HG02970 (cell line): ENCODE results near the gene RALB.
A peak's percentile ranks its signal among the peaks of the same experiment; 100 is the strongest.
"Not testable (repeated sequence)": the region's sequence is repeated elsewhere in the genome, so short reads cannot be mapped to it uniquely, and the experiment has no call there.

Experiments used
- ATAC-seq: cut with Tn5 transposase; IDR thresholded peaks from one replicate; pipeline ENCODE4 v1.9.1; 2021; ENCODE audit warnings: mild to moderate bottlenecking, moderate library complexity, moderate number of reproducible peaks; ENCODE audit not compliant: unreplicated experiment, low FRiP score

Gene RALB

DNA sequence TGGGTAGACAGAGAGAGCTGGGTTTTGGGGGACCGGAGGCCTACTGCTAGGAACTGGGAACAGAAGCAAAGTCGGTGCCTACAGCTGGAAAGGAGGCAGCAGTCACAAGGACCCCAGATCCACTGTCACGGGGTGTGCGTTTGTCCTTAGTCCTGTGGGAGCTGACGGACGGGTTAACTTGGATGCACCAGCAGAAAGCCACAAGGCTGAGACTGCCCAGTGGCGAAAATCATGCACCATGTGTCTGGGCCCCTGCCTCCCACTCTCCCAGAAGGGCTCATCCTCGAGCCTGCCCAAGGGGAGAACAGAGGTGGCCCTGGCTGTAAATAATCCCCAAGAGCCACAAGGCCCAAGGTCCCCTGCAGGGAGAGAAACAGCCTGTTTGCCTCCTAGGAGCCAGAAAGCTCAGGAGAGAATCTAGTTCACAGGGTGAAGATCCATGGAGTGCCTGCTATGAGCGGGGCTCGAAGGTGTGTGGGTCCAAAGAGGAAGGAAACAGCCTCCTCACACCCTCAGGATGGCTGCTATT is 11.7 kb upstream of the RALB start:
- no peak for ATAC-seq

DNA sequence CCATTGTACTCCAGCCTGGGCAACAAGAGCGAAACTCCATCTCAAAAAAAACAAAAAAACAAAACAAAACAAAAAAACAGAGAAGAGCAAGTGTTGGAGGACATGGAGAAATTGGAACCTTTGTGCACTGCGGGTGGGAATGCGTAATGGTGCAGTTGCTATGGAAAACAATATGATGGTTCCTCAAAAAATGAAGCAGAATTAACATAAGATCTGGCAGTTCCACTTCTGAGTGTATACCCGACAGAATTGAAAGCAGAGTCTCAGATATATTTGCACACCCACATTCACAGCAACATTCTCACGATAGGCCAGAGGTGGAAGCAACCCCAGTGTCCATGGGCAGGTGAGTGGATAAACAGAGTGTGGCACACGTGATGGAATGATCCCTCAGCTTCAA is 11.0 kb upstream of the RALB start:
- ATAC-seq: no peak

DNA sequence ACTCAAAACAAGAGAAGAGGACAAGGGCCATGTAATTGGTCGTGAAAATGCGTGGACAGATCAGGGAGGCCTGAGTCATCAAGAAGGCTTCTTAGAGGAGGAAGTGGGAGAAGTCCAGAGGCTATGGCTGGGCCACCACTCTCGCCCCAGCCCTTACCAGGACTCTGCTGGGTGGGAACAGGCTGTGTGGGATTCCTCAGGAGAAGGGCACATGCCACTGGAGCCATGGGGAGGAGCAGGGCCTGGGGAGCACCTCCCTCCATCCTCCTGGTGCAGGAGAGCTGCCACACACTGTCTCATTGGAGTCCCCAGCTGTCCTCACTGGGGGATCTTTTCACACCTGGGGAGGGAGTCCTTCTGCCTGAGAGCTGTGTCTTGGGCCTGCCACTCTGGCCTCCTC is 9.4 kb upstream of the RALB start:
- ATAC-seq: no peak

DNA sequence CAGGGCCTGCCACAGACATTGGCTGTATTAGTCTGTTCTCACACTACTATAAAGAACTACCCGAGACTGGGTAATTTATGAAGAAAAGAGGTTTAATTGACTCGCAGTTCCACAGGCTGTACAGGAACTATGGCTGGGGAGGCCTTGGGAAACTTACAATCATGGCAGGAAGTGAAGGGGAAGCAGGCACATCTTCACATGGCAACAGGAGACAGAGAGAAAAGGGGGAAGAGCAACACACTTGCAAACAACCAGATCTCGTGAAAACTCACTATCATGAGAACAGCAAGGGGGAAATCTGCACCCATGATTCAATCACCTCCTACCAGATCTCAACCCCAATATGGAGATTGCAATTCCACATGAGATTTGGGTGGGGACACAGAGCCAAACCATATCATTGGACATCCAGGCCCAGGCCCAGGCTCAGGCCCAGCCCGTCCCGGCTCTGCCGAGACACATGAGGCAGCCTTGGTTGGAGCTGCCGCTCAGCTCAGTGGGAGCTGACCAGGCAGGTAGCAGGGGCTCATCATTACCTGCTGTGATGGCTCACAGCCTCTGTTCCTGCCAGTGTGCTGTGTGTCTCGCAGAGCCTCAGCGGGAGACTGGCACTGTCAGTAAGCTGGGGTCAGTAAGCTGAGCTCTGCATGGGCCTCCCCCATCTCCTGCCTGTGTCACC is 8.6 kb upstream of the RALB start:
- no peak for ATAC-seq

- ATAC-seq: no peak
Observed at GRCh38 chr2:120244656-120245519, 7.8 kb upstream of the RALB start.

- ATAC-seq: no peak
Observed at GRCh38 chr2:120245520-120246332, 6.9 kb upstream of the RALB start.

DNA sequence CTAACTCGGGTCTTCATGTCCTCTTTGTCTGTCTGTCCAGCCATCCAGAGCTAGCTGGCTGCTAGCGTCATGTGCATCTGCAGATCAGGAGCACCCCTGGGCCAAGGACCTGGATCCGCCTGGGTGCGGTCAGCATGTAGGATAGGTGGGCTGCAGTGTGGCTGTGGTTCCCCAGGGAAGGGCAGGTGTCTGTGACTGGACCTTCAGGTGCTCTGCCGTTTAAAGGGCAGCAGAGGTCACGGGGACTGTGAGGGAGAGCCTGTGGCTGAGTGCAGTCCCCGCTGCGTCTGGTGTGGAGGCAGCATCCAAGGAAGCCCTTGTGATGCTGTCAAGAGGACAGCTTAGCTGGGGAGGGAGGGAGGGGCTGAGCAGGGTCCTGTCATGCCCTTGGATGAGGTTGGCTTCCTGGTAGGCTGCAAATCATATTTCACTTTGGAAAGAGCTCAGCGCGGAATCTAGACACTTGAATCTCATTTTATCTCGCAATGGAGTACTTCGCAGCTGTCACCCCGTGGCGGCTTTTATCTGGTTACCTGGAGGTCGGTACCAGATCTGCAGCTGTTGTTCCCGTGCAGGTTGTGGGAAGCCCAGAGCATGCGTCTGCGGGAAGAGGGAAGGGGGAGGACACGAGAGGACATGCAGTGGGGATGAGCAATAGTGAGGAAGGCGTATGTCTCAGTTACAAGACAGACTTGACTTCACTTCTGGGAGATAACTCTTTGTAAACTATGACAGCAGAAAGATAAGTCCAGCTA is 5.9 kb upstream of the RALB start:
- no peak for ATAC-seq

DNA sequence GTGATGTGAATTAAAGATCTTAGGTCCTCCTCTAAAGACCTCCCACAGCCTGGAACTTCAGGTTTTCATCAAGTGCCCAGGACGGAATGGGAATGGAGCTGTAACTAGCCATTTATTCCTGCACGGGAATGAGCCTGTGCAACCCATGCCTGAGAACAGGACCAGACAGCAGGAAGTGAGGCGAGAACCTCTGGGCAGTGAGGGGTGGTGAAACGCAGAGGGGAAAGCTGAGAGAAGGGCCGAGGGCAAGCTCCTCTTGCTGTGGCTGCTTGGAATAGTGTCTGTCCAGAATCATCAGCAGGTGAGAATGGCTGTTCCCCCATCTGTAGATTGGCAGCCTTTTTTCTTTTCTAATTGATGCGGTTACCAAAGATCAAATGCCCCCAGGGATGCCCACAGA is 4.8 kb upstream of the RALB start:
- ATAC-seq: no peak

DNA sequence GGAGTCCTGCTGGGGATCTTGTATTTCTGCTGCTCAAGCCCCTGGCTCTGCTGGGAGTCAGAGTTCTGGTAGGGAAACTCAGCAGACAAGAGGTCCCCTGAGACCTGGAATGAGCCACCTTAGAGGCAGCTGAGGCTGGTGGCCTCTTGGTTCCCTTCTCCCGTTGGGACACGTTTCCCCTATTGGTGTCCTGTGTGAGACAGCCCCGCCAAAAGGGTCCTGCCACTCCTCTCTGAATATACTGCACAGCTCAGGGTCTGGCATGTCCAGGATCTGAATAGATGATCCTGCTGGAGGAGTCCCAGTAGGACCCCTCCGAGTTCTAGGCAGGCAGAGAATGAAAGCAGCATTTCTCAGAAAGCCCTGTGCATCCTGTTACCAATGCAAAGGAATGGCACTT is 2.0 kb upstream of the RALB start:
- ATAC-seq: no peak

DNA sequence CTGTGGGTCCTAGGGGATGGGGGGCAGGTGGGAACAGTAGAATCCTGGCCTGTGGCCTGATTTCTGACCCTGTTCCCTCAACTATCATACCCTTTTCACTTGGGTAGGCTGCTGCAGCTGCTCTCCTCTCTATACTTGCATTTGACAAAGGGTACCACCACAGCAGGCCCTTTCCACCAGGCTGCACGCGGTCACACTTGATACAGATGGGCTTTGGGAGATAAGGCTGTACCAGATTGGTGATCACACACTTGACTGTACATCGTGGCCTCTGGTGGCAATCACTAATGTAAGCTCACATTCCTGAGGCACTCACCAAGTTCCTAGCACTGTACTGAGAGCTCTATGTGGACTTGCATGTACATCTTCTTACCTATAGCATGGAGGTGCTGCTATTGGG is 1.6 kb upstream of the RALB start:
- ATAC-seq: no peak

- no peak for ATAC-seq
Observed at GRCh38 chr2:120251880-120252224, 800 bp upstream of the RALB start.

GRCh38 chr2:120253021-120253882 is 600 bp downstream of the RALB start:
- peak; percentile 19 for ATAC-seq

DNA sequence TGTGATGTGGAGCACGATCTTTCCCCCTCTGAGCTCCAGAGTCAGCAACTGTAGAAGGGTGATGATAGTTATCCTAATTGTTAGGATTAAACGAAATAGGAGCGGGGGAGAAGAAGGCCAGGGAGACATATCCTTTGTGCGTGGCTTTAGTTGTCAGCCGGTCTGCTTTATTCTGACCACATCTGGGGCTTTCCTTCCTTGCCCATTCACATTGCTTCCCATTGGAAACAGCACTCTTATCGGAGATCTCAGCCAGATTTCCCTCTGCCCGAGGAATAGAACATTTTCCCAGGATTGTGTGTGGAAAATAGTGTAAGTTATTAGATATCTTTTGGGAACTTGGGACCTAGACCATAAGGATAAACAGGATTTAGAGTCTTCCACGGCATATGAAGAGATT is 1.5 kb downstream of the RALB start:
- no peak for ATAC-seq

GRCh38 chr2:120255071-120255470 is 2.4 kb downstream of the RALB start:
- ATAC-seq: no peak

DNA sequence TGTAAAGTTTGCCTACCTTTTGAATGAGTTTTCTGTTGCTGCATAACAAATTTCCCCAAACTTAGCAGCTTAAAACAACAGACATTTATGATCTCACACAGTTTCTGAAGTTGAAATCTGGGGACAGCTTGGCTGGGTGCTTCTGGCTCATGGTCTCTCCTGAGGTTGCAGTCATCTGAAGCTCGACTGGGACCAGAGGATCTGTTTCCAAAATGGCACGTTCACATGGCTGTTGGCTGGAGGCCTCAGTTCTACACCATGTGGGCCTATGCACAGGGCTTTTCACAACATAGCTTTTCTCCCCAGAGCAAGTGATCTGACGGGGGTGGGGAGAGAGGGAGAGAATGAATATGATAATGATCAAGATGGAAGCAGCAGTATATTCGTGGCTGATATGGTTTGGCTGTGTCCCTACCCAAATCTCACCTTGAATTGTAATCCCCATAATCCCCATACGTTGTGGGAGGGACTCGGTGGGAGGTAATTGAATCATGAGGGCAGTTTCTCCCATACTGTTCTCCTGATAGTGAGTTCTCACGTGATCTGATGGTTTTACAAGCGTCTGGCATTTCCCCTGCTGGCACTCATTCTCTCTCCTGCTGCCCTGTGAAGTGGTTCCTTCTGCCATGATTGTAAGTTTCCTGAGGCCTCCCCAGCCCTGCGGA is 3.5 kb downstream of the RALB start:
- no peak for ATAC-seq

DNA sequence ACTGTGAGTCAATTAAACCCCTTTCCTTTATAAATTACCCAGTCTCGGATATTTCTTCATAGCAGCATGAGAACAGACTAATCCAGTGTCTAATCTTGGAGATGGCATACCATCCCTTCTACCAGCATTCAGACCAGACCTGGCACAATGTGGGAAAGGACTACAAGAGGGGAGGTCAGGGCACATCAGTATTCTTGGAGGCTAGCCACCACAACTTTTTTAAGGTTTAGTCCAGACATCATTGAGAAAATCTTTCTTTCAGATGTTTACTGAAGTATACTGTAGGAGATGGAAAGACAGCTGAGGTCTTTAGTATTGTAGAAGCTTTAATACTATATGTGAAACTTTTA is 4.0 kb downstream of the RALB start:
- no peak for ATAC-seq

GRCh38 chr2:120257522-120257921 is 4.9 kb downstream of the RALB start:
- ATAC-seq: no peak

- no peak for ATAC-seq
Observed at GRCh38 chr2:120258196-120258595, 5.5 kb downstream of the RALB start.

GRCh38 chr2:120259939-120260338 is 7.3 kb downstream of the RALB start:
- not testable (repeated sequence) for ATAC-seq
